ENCODE results near the gene FNTB.

GRCh38 chr14:65011538-65011937 lies 24.8 kb downstream of the FNTB start:
- TF ChIP-seq CTCF (IDR thresholded peaks at IDR 0.05 in 2 of 3, conservative IDR thresholded peaks at IDR 0.05 in 1 of 3; ENCODE audit: borderline replicate concordance in 1 of 3, insufficient read depth in 1 of 3, low read depth in 2 of 3, low read length in 2 of 3) (no peak), TCF7L2 (IDR thresholded peaks at IDR 0.05; ENCODE audit: borderline replicate concordance, extremely low read depth, insufficient read depth, insufficient read length) (no peak), RAD21 (IDR thresholded peaks at IDR 0.05; ENCODE audit: low read depth) (no peak), ZNF274 (IDR thresholded peaks at IDR 0.05; ENCODE audit: low read depth, low read length) (no peak), REST (IDR thresholded peaks at IDR 0.05; ENCODE audit: low read depth) (no peak), POLR2A (IDR thresholded peaks at IDR 0.05; ENCODE audit: borderline replicate concordance, extremely low read depth, insufficient read depth, insufficient read length) (no peak), POLR2AphosphoS5 (IDR thresholded peaks at IDR 0.05; ENCODE audit: low read depth, low read length) (no peak), ATF3 (IDR thresholded peaks at IDR 0.05) (no peak), EZH2 (IDR thresholded peaks at IDR 0.05) (no peak), SIN3A (IDR thresholded peaks at IDR 0.05; ENCODE audit: low read depth) (no peak), EGR1 (IDR thresholded peaks at IDR 0.05; ENCODE audit: low read depth) (no peak)
